ENCODE data around the gene DUSP3. TPM values are rescaled to one million over a fixed set of nuclear protein-coding genes. Genes with fewer than 3 reads are reported as not detected.

The DUSP3 gene
- total and polyA plus RNA-seq, 2 experiments from 2014 or later = 23.1 to 24.9 TPM

DNA sequence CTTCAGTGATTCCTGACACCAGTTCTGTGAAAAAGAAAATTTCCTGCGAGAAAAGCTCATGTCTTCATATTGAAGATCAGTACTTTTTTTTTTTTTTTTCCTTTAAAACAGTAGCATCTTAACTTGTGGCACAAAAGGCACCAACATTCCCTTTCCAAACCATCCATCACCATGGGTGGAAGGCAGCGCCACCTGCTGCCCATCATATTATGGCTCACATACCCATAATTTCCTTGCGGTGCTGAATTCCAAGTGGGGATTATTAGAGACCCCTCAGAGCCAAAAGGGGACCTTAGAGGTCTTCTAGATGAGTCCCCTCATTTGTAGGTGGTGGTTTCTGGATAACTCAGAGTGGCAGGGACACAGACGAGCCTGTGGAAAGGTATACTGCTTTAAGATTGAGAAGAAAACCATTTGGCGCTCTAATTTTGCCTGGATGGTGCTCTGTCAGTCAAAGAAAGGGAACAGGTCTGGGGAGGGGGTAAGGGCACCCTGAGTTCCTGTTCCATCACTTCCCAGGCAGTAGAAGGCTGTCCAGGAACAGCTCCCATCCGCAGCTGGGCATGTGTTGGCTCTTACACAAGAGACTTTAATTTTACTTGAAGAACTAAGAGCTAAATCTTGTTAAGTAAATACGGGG is 12.2 kb downstream of the DUSP3 start:
- no peak overlapping the region for H2AFZ ChIP-seq
- in situ Hi-C loops (cut with MboI) = no loop called here
- H3K79me2 ChIP-seq (ENCODE audit: insufficient read depth) = no peaks in the 10 kb centered on the region
- WGBS, 2 experiments (ENCODE audit: low coverage in 1 of 2, low lambda C conversion rate in 2 of 2, missing lambda C conversion rate in 2 of 2) = 47 to 48% methylated on average over 7 of the region's 7 CpGs
- H3K9me2 ChIP-seq (ENCODE audit: insufficient read depth) = no peaks in the 10 kb centered on the region
- H3K4me3 ChIP-seq = no peak overlapping the region
- TF ChIP-seq EZH2phosphoT487 (IDR thresholded peaks at IDR 0.05; ENCODE audit: insufficient read depth, low read depth) = no peak
- TF ChIP-seq EZH2 (IDR thresholded peaks at IDR 0.05; ENCODE audit: insufficient read depth, poor library complexity, severe bottlenecking) = no peak
- H3K4me1 ChIP-seq (ENCODE audit: insufficient read depth) = peaks cover 4% of the 10 kb centered on the region; the same call in 1 of the 2 replicates
- H3K9me3 ChIP-seq (ENCODE audit: low read depth) = no peaks in the 10 kb centered on the region
- H3K9ac ChIP-seq = no peak overlapping the region
- no peak overlapping the region for H3K27ac ChIP-seq
- no peaks in the 10 kb centered on the region for H4K20me1 ChIP-seq (ENCODE audit: insufficient read depth)
- H3K27me3 ChIP-seq (replicated peaks; ENCODE audit: insufficient read depth) = no peaks in the 10 kb centered on the region
- H3K36me3 ChIP-seq (ENCODE audit: low read depth) = 0 out of 2 replicates have a peak, but pooled peaks cover 7% of the 10 kb centered on the region
- peak; percentile 76 for DNase-seq
- no peak overlapping the region for H3K4me2 ChIP-seq (ENCODE audit: unreplicated experiment)
- peaks cover 23% of the 10 kb centered on the region for H3F3A ChIP-seq (ENCODE audit: insufficient read depth)

DNA sequence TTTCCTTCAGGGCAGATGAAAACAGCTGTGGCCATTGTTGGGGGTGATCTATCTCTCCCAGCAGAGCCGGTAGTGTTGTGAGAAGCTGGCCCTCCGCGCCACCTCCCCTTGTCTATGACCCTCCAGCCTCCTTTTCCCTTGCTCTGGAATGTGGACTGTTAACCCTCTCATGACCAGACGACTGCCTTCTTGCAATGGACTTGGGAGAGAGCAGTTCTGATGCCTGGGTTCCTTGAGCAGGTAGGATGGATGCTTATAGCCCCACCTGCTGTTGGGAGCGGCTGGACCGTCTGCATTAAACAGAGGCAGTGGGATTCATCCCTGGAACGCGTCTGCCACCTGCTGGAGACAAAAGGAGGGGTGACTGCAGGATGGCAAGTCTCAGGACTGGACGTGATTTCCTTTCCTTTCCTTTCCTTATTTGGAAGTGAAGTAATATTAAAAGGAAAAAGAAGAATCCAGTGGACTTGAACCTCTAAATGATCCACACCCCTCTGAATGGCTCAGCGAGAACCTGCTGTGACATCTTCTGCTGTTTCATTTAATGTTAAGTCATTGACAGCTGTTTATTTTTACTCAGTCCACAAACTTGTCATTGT is 18.4 kb downstream of the DUSP3 start:
- Histone ChIP-seq H3K36me3 (ENCODE audit: low read depth) (no peaks in the 10 kb centered on the region), H3K4me2 (ENCODE audit: unreplicated experiment) (no peak overlapping the region), H3K9ac (no peak overlapping the region), H3K27ac (no peak overlapping the region), H3K27me3 (replicated peaks; ENCODE audit: insufficient read depth) (0 out of 2 replicates have a peak, but pooled peaks cover 13% of the 10 kb centered on the region), H4K20me1 (ENCODE audit: insufficient read depth) (no peaks in the 10 kb centered on the region), H3K9me2 (ENCODE audit: insufficient read depth) (no peaks in the 10 kb centered on the region), H3K4me3 (no peak overlapping the region), H3F3A (ENCODE audit: insufficient read depth) (peaks cover 8% of the 10 kb centered on the region; the same call in 1 of the 2 replicates), H3K79me2 (ENCODE audit: insufficient read depth) (no peaks in the 10 kb centered on the region), H3K9me3 (ENCODE audit: low read depth) (no peaks in the 10 kb centered on the region), H3K4me1 (ENCODE audit: insufficient read depth) (peaks cover 4% of the 10 kb centered on the region; the same call in 1 of the 2 replicates), H2AFZ (no peak overlapping the region)
- TF ChIP-seq EZH2 (IDR thresholded peaks at IDR 0.05; ENCODE audit: insufficient read depth, poor library complexity, severe bottlenecking) = no peak
- no peak for TF ChIP-seq EZH2phosphoT487 (IDR thresholded peaks at IDR 0.05; ENCODE audit: insufficient read depth, low read depth)
- 6 to 12% methylated on average over 10 of the region's 10 CpGs for WGBS, 2 experiments (ENCODE audit: low coverage in 1 of 2, low lambda C conversion rate in 2 of 2, missing lambda C conversion rate in 2 of 2)
- DNase-seq = peak; percentile 91
- in situ Hi-C loops (cut with MboI) = loop anchor here (5.0 kb wide), 1 partner anchor 63 kb away; no protein-coding TSS in a partner anchor

DNA sequence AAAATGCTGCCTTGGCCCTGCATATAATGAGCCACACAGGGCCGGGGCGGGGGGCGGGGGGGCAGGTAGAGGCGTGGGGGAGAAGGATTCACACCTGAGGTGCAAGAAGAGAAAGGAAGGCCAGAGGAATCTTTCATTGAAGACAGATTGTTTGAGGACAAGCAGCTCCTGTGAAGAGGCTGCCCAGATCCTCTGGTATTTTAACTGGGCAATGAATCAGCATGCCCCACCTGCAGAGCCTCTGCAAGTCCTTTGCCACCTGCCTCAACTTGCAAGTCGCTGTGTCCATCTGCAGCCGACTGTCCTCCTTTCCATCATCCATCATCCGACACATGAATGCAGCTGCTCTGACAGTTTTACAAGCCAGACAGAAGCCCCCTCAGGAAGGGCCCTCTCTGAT is 18.9 kb downstream of the DUSP3 start:
- WGBS, 2 experiments (ENCODE audit: low coverage in 1 of 2, low lambda C conversion rate in 2 of 2, missing lambda C conversion rate in 2 of 2) = 70 to 71% methylated on average over 7 of the region's 7 CpGs
- no peak overlapping the region for H3K4me3 ChIP-seq
- in situ Hi-C loops (cut with MboI) = loop anchor here (5.0 kb wide), 1 partner anchor 63 kb away; no protein-coding TSS in a partner anchor

DNA sequence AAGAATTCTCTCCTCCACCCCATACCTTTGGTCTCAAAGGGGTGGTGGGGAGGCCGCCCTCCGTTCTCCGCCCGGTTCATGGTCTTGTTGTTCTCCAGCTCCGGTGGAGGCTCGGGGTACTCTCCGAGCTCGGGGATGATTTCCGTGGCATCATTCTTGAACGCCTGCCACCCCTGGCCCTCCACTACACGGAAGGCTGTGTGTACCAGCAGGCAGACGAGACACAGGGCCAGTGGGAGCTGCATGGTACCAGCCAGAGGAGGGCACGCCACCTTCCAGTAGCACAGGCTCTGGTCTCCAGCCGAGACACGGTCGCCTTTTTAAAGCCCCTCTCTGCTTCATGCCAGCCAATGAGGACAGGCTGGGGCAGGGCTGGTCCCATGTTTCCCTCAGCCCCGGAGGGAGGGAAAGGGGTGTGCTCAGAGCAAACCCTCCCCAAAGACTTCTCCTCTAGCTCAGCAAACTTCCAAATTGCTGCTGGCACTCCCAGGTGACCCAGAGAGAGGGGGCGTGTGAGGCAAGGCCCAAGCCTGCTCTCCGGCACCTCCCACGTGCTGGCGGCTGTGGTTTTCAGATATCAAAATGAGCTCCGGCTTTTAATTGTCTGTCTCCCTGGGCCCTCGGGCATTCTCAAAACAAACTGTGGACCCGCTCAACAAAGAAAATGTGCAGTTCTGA is 20.1 kb downstream of the DUSP3 start, which contains the start of gene SOST:
TSS of gene SOST (minus strand) at position 295 of the 678 bp plus-strand sequence. CDS start at position 245, 50 bp downstream.
- Histone ChIP-seq H3K27ac (no peak within 1 kb of the TSS), H2AFZ (no peak within 1 kb of the TSS), H3K9me3 (ENCODE audit: low read depth) (no peaks in the 10 kb centered on the region), H3K9ac (no peak within 1 kb of the TSS), H3K4me2 (ENCODE audit: unreplicated experiment) (no peak within 1 kb of the TSS), H3F3A (ENCODE audit: insufficient read depth) (no peaks in the 10 kb centered on the region), H3K9me2 (ENCODE audit: insufficient read depth) (no peaks in the 10 kb centered on the region), H4K20me1 (ENCODE audit: insufficient read depth) (no peaks in the 10 kb centered on the region), H3K79me2 (ENCODE audit: insufficient read depth) (no peaks in the 10 kb centered on the region), H3K4me1 (ENCODE audit: insufficient read depth) (peaks cover 7% of the 10 kb centered on the region; the same call in 1 of the 2 replicates), H3K36me3 (ENCODE audit: low read depth) (no peaks in the 10 kb centered on the region), H3K4me3 (no peak within 1 kb of the TSS), H3K27me3 (replicated peaks; ENCODE audit: insufficient read depth) (0 out of 2 replicates have a peak, but pooled peaks cover 13% of the 10 kb centered on the region)
- WGBS, 2 experiments (ENCODE audit: low coverage in 1 of 2, low lambda C conversion rate in 2 of 2, missing lambda C conversion rate in 2 of 2) = 84 to 87% methylated on average over 21 to 24 of the region's 24 CpGs
- no peak for TF ChIP-seq EZH2 (IDR thresholded peaks at IDR 0.05; ENCODE audit: insufficient read depth, poor library complexity, severe bottlenecking)
- in situ Hi-C loops (cut with MboI) = no loop called here
- no peak for DNase-seq

More for the DNA sequence above, 18.9 kb downstream of the DUSP3 start:
- DNase-seq = no peak
- peaks cover 4% of the 10 kb centered on the region; the same call in 1 of the 2 replicates for H3K4me1 ChIP-seq (ENCODE audit: insufficient read depth)
- H3K27me3 ChIP-seq (replicated peaks; ENCODE audit: insufficient read depth) = 0 out of 2 replicates have a peak, but pooled peaks cover 13% of the 10 kb centered on the region
- no peaks in the 10 kb centered on the region for H4K20me1 ChIP-seq (ENCODE audit: insufficient read depth)
- no peak overlapping the region for H3K9ac ChIP-seq
- H3K79me2 ChIP-seq (ENCODE audit: insufficient read depth) = no peaks in the 10 kb centered on the region
- no peaks in the 10 kb centered on the region for H3K9me2 ChIP-seq (ENCODE audit: insufficient read depth)
- no peak overlapping the region for H3K27ac ChIP-seq
- peaks cover 4% of the 10 kb centered on the region; the same call in 1 of the 2 replicates for H3F3A ChIP-seq (ENCODE audit: insufficient read depth)
- H3K36me3 ChIP-seq (ENCODE audit: low read depth) = no peaks in the 10 kb centered on the region
- H3K4me2 ChIP-seq (ENCODE audit: unreplicated experiment) = no peak overlapping the region
- TF ChIP-seq EZH2phosphoT487 (IDR thresholded peaks at IDR 0.05; ENCODE audit: insufficient read depth, low read depth) = no peak
- TF ChIP-seq EZH2 (IDR thresholded peaks at IDR 0.05; ENCODE audit: insufficient read depth, poor library complexity, severe bottlenecking) = no peak
- H3K9me3 ChIP-seq (ENCODE audit: low read depth) = no peaks in the 10 kb centered on the region
- no peak overlapping the region for H2AFZ ChIP-seq

Measured in GM23248 (cell line).